Smooth muscle cell (in vitro differentiated cells): Measurements from ENCODE around the gene LRRC10B. TPM values are rescaled to one million over a fixed set of nuclear protein-coding genes. Genes with fewer than 3 reads are reported as not detected.
A peak's percentile ranks its signal among the peaks of the same experiment; 100 is the strongest.

Experiments used
- DNase-seq: peaks from one replicate; lab custom pipeline; 2025; ENCODE audit not compliant: unreplicated experiment; lab: John Stamatoyannopoulos, UW
- H2AFZ ChIP-seq: fragments of 200-600 bp; sonication (generic); 2 replicates; pipeline ENCODE4 v1.6.0; 2016; ENCODE audit warnings: antibody characterized with exemption, low read depth, mild to moderate bottlenecking
- H3F3A ChIP-seq: fragments of 200-600 bp; sonication (generic); 2 replicates; pipeline ENCODE4 v1.6.0; 2017; ENCODE audit warnings: antibody characterized with exemption, low read depth
- H3K27ac ChIP-seq: fragments of 200-600 bp; sonication (generic); 2 replicates; pipeline ENCODE4 v1.5.1; 2016; ENCODE audit warnings: low read depth, mild to moderate bottlenecking
- H3K27me3 ChIP-seq: fragments of 200-600 bp; sonication (generic); 2 replicates; pipeline ENCODE4 v1.6.1; 2016; ENCODE audit warnings: low read depth, mild to moderate bottlenecking
- H3K36me3 ChIP-seq: fragments of 200-600 bp; sonication (generic); 2 replicates; pipeline ENCODE4 v1.5.1; 2016; ENCODE audit warnings: low read depth
- H3K4me1 ChIP-seq: fragments of 200-600 bp; sonication (generic); 2 replicates; pipeline ENCODE4 v1.5.1; 2016; ENCODE audit warnings: low read depth
- H3K4me2 ChIP-seq: fragments of 200-600 bp; sonication (generic); 2 replicates; pipeline ENCODE4 v1.6.0; 2016; ENCODE audit warnings: mild to moderate bottlenecking
- H3K4me3 ChIP-seq: fragments of 200-600 bp; sonication (generic); 2 replicates; pipeline ENCODE4 v1.5.1; 2016; ENCODE audit warnings: mild to moderate bottlenecking
- H3K79me2 ChIP-seq: fragments of 200-600 bp; sonication (generic); 2 replicates; pipeline ENCODE4 v1.6.0; 2016; ENCODE audit warnings: low read depth, mild to moderate bottlenecking
- H3K9ac ChIP-seq: fragments of 200-600 bp; sonication (generic); 2 replicates; pipeline ENCODE4 v1.6.0; 2016; ENCODE audit warnings: low read depth
- H3K9me3 ChIP-seq: fragments of 200-600 bp; sonication (generic); replicated peaks from 2 replicates; pipeline ENCODE4 v1.5.1; 2016; ENCODE audit warnings: low read depth
- H4K20me1 ChIP-seq: fragments of 200-600 bp; sonication (generic); 2 replicates; pipeline ENCODE4 v1.6.0; 2016; ENCODE audit warnings: low read depth
- WGBS: methylation state at CpG from one replicate; pipeline ENCODE4 v1.1.7; 2016; ENCODE audit warnings: low lambda C conversion rate; 5-methylcytosine and 5-hydroxymethylcytosine counted together
- polyA plus RNA-seq: library from polyadenylated mRNA; unstranded; fragments of >200 nt; fragmentation: Nextera tagmentation; extraction: Ambion mirVana; gene quantifications from 2 replicates; pipeline ENCODE4 v1.2.1, GENCODE V29; 2016
- total RNA-seq: library from RNA; depleted of rRNA; stranded (reverse); fragments of >200 nt; gene quantifications from 2 replicates; pipeline ENCODE4 v1.2.3, GENCODE V29; 2014
- TF ChIP-seq, protein P1 (sequence below): fragments of 200-600 bp; sonication (generic); IDR thresholded peaks from 2 replicates; pipeline ENCODE4 v1.5.1; 2017; ENCODE audit warnings: borderline replicate concordance, mild to moderate bottlenecking, antibody characterized with exemption; ENCODE audit not compliant: insufficient read depth, poor library complexity, severe bottlenecking

LRRC10B gene
- total and polyA plus RNA-seq, 2 experiments from 2014 or later = 0.11 to 2.2 TPM

- peak; percentile 25 for DNase-seq
- Histone ChIP-seq H3K36me3 (no peaks in the 10 kb centered on the region), H3K79me2 (no peaks in the 10 kb centered on the region), H3K4me2 (no peak overlapping the region), H4K20me1 (no peaks in the 10 kb centered on the region), H3K27me3 (no peaks in the 10 kb centered on the region), H3K9me3 (no peaks in the 10 kb centered on the region), H3K27ac (no peak overlapping the region), H3F3A (no peaks in the 10 kb centered on the region), H3K4me1 (peaks cover 6% of the 10 kb centered on the region), H3K4me3 (no peak overlapping the region), H2AFZ (no peak overlapping the region), H3K9ac (no peak overlapping the region)
- TF ChIP-seq, protein P1, sequence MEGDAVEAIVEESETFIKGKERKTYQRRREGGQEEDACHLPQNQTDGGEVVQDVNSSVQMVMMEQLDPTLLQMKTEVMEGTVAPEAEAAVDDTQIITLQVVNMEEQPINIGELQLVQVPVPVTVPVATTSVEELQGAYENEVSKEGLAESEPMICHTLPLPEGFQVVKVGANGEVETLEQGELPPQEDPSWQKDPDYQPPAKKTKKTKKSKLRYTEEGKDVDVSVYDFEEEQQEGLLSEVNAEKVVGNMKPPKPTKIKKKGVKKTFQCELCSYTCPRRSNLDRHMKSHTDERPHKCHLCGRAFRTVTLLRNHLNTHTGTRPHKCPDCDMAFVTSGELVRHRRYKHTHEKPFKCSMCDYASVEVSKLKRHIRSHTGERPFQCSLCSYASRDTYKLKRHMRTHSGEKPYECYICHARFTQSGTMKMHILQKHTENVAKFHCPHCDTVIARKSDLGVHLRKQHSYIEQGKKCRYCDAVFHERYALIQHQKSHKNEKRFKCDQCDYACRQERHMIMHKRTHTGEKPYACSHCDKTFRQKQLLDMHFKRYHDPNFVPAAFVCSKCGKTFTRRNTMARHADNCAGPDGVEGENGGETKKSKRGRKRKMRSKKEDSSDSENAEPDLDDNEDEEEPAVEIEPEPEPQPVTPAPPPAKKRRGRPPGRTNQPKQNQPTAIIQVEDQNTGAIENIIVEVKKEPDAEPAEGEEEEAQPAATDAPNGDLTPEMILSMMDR = peak; percentile 99
- 41% methylated on average over 23 of the region's 23 CpGs for WGBS
Measured at GRCh38 chr11:61516675-61517572, 8.4 kb downstream of the LRRC10B start.

GRCh38 chr11:61518032-61518795, 9.7 kb downstream of the LRRC10B start:
- H3K4me2 ChIP-seq = no peak overlapping the region
- no peaks in the 10 kb centered on the region for H3K79me2 ChIP-seq
- no peaks in the 10 kb centered on the region for H3K9me3 ChIP-seq
- DNase-seq = no peak
- H3K27me3 ChIP-seq = no peaks in the 10 kb centered on the region
- WGBS = 93% methylated on average over 23 of the region's 23 CpGs
- TF ChIP-seq, protein P1 = no peak
- H3K4me3 ChIP-seq = no peak overlapping the region
- H3K36me3 ChIP-seq = no peaks in the 10 kb centered on the region
- no peak overlapping the region for H2AFZ ChIP-seq
- no peak overlapping the region for H3K9ac ChIP-seq
- no peaks in the 10 kb centered on the region for H4K20me1 ChIP-seq
- H3K27ac ChIP-seq = no peak overlapping the region
- no peaks in the 10 kb centered on the region for H3F3A ChIP-seq
- peaks cover 6% of the 10 kb centered on the region for H3K4me1 ChIP-seq

DNA sequence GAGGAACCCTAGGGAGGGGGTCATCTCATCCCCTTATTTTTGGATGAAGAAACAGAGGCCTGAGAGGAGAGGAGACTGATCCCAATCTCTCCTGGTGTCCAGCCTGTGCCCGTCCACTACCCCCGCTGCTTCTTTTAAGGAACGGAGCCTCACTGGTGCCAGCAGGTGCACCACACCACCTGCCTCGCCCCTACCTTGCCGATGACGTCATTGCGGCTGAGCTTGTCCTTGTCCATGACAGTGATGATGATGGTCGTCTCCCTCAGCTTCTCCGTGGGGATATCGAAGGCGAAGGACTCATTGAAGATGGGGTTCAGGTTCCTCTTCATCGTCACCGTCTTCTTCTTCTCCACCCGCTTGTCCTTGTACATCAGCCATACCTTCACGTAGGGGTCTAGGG, 14.3 kb downstream of the LRRC10B start:
- Histone ChIP-seq H3K27ac (no peak overlapping the region), H3K9ac (no peak overlapping the region), H3K79me2 (no peaks in the 10 kb centered on the region), H2AFZ (no peak overlapping the region), H3K4me1 (no peaks in the 10 kb centered on the region), H3K4me3 (no peak overlapping the region), H3K36me3 (no peaks in the 10 kb centered on the region), H3K9me3 (no peaks in the 10 kb centered on the region), H4K20me1 (no peaks in the 10 kb centered on the region), H3K27me3 (peaks cover 8% of the 10 kb centered on the region), H3K4me2 (no peak overlapping the region), H3F3A (no peaks in the 10 kb centered on the region)
- DNase-seq = no peak
- TF ChIP-seq, protein P1 = no peak
- WGBS = 93% methylated on average over 15 of the region's 15 CpGs
